ENCODE measurements around the gene PSMD1. TPM values are rescaled to one million over a fixed set of nuclear protein-coding genes. Genes with fewer than 3 reads are reported as not detected.

Gene PSMD1
- total and polyA plus RNA-seq, 12 donors = 38.9 to 226 (median 86.3) TPM

DNA sequence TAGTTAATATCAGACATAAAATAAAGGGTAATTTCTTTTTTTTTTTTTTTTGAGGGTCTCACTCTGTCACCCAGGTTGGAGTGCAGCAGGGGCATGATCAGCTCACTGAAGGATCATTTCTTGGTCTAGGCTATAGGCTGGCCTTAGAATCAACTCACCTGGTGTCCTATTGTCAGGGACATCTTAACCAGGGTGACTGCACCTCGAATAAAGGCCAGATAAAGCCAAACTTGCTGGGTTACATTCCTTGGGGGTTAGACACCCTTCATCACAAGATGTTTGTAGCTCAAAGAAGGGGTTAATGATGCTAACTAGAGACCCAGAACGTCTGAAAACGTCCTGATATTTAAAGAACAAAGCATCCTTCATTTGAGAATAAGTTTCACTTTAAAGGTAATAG, 42.8 kb upstream of the PSMD1 start:
- TF ChIP-seq POLR2A (IDR thresholded peaks at IDR 0.05) = no peak
- TF ChIP-seq, protein P1, sequence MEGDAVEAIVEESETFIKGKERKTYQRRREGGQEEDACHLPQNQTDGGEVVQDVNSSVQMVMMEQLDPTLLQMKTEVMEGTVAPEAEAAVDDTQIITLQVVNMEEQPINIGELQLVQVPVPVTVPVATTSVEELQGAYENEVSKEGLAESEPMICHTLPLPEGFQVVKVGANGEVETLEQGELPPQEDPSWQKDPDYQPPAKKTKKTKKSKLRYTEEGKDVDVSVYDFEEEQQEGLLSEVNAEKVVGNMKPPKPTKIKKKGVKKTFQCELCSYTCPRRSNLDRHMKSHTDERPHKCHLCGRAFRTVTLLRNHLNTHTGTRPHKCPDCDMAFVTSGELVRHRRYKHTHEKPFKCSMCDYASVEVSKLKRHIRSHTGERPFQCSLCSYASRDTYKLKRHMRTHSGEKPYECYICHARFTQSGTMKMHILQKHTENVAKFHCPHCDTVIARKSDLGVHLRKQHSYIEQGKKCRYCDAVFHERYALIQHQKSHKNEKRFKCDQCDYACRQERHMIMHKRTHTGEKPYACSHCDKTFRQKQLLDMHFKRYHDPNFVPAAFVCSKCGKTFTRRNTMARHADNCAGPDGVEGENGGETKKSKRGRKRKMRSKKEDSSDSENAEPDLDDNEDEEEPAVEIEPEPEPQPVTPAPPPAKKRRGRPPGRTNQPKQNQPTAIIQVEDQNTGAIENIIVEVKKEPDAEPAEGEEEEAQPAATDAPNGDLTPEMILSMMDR (IDR thresholded peaks at IDR 0.05) = no peak
- 16 to 31% (median 20%) methylated on average over 3 of the region's 3 CpGs for WGBS, 4 donors
- DNase-seq = no peak
- intact Hi-C loops (cut with DNase I) = no loop called here
- Histone ChIP-seq H3K9me3 (replicated peaks in 1 of 3) (no peaks in the 10 kb centered on the region), H3K27ac (no peak overlapping the region), H3K27me3 (no peaks in the 10 kb centered on the region), H3K4me1 (replicated peaks in 1 of 2) (no peaks in the 10 kb centered on the region), H3K4me3 (no peak overlapping the region), H3K36me3 (replicated peaks in 1 of 2) (no peaks in the 10 kb centered on the region)

DNA sequence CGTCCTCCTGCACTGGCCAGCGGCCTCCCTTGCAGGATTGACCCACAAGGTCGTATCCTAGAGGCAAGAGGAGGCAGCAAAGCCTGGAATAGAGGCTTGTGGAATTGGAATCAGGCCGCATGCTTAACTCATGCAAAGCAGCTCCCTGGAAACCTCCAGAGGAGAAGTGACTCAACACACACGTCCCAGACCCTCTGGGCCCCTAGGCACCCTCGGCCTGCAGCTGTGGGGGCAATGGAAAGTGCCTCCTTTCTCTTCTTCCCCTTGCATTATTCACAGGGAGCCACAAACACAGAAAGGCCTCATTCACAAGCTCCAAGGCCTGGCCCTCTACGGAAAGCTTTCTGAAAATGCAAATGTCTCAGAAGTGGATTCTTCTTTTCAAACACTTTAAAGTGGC, 41.2 kb upstream of the PSMD1 start:
- Histone ChIP-seq H3K27ac (no peak overlapping the region), H3K9me3 (replicated peaks in 1 of 3) (no peaks in the 10 kb centered on the region), H3K4me3 (no peak overlapping the region), H3K27me3 (no peaks in the 10 kb centered on the region), H3K4me1 (replicated peaks in 1 of 2) (no peaks in the 10 kb centered on the region), H3K36me3 (replicated peaks in 1 of 2) (no peaks in the 10 kb centered on the region)
- TF ChIP-seq, protein P1 (IDR thresholded peaks at IDR 0.05) = no peak
- no peak for TF ChIP-seq POLR2A (IDR thresholded peaks at IDR 0.05)
- intact Hi-C loops (cut with DNase I) = no loop called here
- 71 to 85% (median 74%) methylated on average over 3 to 7 of the region's 7 CpGs for WGBS, 4 donors
- DNase-seq = no peak

GRCh38 chr2:231015926-231016325, 40.7 kb upstream of the PSMD1 start:
- Histone ChIP-seq H3K4me3 (no peak overlapping the region), H3K4me1 (replicated peaks in 1 of 2) (no peaks in the 10 kb centered on the region), H3K9me3 (replicated peaks in 1 of 3) (no peaks in the 10 kb centered on the region), H3K27ac (no peak overlapping the region), H3K36me3 (replicated peaks in 1 of 2) (no peaks in the 10 kb centered on the region), H3K27me3 (no peaks in the 10 kb centered on the region)
- no peak for DNase-seq
- WGBS, 4 donors = 83 to 87% (median 84%) methylated on average over 3 of the region's 3 CpGs
- intact Hi-C loops (cut with DNase I) = no loop called here
- TF ChIP-seq POLR2A (IDR thresholded peaks at IDR 0.05) = no peak
- TF ChIP-seq, protein P1 (IDR thresholded peaks at IDR 0.05) = no peak

GRCh38 chr2:231016566-231017230, 40.0 kb upstream of the PSMD1 start:
- Histone ChIP-seq H3K27me3 (no peaks in the 10 kb centered on the region), H3K9me3 (replicated peaks in 1 of 3) (no peaks in the 10 kb centered on the region), H3K4me1 (replicated peaks in 1 of 2) (no peaks in the 10 kb centered on the region), H3K4me3 (no peak overlapping the region), H3K27ac (no peak overlapping the region), H3K36me3 (replicated peaks in 1 of 2) (no peaks in the 10 kb centered on the region)
- DNase-seq = no peak
- WGBS, 4 donors = 68 to 80% (median 77%) methylated on average over 6 of the region's 6 CpGs
- intact Hi-C loops (cut with DNase I) = no loop called here
- TF ChIP-seq, protein P1 (IDR thresholded peaks at IDR 0.05) = no peak

All from adrenal gland (tissue), 12 donors.